Measurements from ENCODE around the gene SLC26A6.

DNA sequence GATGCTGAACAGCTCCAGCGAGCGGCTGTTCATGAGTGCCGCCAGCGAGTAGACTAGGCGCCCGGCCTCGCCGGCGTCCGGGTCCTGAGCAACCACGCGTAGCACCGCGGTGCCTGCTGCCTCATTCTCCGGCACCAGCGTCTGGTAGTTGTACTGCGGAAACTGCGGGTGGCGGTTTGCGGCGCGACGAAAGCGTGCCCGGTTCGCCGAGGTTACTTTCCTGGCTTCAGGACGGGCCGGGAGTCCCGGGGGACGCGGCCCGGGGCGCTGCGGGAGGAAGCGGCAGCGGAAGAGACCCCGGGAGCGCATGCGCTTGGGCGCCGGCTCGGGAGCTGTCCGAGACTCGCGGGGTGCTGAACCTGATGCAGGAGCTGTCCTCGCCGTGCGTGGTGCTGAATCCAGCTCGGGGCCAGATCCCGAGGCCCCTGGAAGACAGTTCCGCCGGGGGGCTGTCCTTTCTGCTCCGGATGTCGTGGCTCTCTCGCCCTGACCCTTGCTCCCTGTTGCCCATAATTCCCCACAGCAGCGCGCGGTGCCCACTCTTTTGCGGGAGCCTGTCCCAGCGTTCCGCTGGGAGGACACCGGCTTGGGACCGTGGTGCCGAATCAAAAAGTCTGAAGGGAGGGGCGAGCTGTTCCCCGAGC is 26.4 kb upstream of the SLC26A6 start:
- TF ChIP-seq RARB (CRISPR knock-in tag; IDR thresholded peaks at IDR 0.05) (no peak), BACH2 (CRISPR knock-in tag; IDR thresholded peaks at IDR 0.05; ENCODE audit: borderline replicate concordance) (no peak), ZC3H10 (CRISPR knock-in tag; IDR thresholded peaks at IDR 0.05) (no peak), CREB5 (CRISPR knock-in tag; IDR thresholded peaks at IDR 0.05; ENCODE audit: low read depth) (no peak), ESRRG (CRISPR knock-in tag; IDR thresholded peaks at IDR 0.05) (no peak)
- TF ChIP-seq, protein P1, sequence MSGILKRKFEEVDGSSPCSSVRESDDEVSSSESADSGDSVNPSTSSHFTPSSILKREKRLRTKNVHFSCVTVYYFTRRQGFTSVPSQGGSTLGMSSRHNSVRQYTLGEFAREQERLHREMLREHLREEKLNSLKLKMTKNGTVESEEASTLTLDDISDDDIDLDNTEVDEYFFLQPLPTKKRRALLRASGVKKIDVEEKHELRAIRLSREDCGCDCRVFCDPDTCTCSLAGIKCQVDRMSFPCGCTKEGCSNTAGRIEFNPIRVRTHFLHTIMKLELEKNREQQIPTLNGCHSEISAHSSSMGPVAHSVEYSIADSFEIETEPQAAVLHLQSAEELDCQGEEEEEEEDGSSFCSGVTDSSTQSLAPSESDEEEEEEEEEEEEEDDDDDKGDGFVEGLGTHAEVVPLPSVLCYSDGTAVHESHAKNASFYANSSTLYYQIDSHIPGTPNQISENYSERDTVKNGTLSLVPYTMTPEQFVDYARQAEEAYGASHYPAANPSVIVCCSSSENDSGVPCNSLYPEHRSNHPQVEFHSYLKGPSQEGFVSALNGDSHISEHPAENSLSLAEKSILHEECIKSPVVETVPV (CRISPR knock-in tag; IDR thresholded peaks at IDR 0.05) = no peak
